ENCODE data around the gene CEACAM21.

DNA sequence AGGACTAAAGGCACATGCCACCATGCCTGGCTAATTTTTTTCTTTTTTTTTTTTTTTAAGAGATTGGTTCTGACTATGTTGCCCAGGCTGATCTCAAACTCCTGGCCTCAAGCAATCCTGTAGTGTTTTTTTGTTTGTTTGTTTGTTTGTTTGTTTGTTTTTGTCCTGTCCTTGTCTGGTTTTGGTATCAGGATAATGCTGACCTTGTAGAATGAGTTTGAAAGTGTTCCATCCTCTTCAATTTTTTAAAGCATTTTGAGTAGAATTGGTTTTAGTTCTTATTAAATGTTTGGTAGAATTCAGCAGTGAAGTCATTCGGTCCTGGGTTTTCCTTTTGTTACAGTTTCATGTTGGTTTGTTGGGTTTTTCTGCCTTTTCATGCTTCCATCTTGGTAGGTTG, 31.7 kb downstream of the CEACAM21 start:
- TF ChIP-seq, protein P1, sequence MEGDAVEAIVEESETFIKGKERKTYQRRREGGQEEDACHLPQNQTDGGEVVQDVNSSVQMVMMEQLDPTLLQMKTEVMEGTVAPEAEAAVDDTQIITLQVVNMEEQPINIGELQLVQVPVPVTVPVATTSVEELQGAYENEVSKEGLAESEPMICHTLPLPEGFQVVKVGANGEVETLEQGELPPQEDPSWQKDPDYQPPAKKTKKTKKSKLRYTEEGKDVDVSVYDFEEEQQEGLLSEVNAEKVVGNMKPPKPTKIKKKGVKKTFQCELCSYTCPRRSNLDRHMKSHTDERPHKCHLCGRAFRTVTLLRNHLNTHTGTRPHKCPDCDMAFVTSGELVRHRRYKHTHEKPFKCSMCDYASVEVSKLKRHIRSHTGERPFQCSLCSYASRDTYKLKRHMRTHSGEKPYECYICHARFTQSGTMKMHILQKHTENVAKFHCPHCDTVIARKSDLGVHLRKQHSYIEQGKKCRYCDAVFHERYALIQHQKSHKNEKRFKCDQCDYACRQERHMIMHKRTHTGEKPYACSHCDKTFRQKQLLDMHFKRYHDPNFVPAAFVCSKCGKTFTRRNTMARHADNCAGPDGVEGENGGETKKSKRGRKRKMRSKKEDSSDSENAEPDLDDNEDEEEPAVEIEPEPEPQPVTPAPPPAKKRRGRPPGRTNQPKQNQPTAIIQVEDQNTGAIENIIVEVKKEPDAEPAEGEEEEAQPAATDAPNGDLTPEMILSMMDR (IDR thresholded peaks at IDR 0.05), result no peak
- TF ChIP-seq POLR2A (IDR thresholded peaks at IDR 0.05), result no peak
- TF ChIP-seq POLR2AphosphoS5 (IDR thresholded peaks at IDR 0.05), result no peak

Data from breast epithelium (tissue), 3 donors.